Natural killer cell (primary cell): ENCODE measurements around the gene RTL5. TPM values are rescaled to one million over a fixed set of nuclear protein-coding genes. Genes with fewer than 3 reads are reported as not detected.

ENCODE experiments used
- ATAC-seq, 3 donors: fragments of 150-1000 bp in 2 of 3; fragments of 200-7000 bp in 1 of 3; cut with Tn5 transposase; 1 replicate in 1 of 3; 2 replicates in 2 of 3; pipeline ENCODE4 v1.10.0; 2021; ENCODE audit warnings: mild to moderate bottlenecking in 2 of 3, moderate library complexity in 2 of 3
- DNase-seq, 2 donors: peaks; one replicate each; pipeline versions ENCODE4 v3.0.0 to v3.0.0-alpha.2; 2013 to 2021; ENCODE audit warnings: mixed read lengths in 1 of 2
- H3K27ac ChIP-seq: one replicate; pipeline ENCODE4 v1.5.1; 2013; ENCODE audit warnings: mild to moderate bottlenecking, low read length
- H3K27me3 ChIP-seq: one replicate; pipeline ENCODE4 v1.6.1; 2013; ENCODE audit warnings: low read length; ENCODE audit not compliant: control insufficient read depth, insufficient read depth
- H3K36me3 ChIP-seq: one replicate; pipeline ENCODE4 v1.6.1; 2013; ENCODE audit warnings: low read length; ENCODE audit not compliant: control insufficient read depth, insufficient read depth
- H3K4me1 ChIP-seq: one replicate; pipeline ENCODE4 v1.6.1; 2013; ENCODE audit warnings: low read length; ENCODE audit not compliant: control insufficient read depth, insufficient read depth
- H3K4me3 ChIP-seq: one replicate; pipeline ENCODE4 v1.5.1; 2013; ENCODE audit warnings: low read length
- H3K9me3 ChIP-seq: one replicate; pipeline ENCODE4 v1.6.1; 2013; ENCODE audit warnings: low read length; ENCODE audit not compliant: control insufficient read depth, insufficient read depth
- H3K27ac Mint-ChIP-seq, 2 donors: one replicate each; pipeline ENCODE4 v1.8.0; 2022; ENCODE audit warnings: mild to moderate bottlenecking in 2 of 2, mixed read lengths in 2 of 2, moderate library complexity in 1 of 2
- H3K27me3 Mint-ChIP-seq, 2 donors: one replicate each; pipeline ENCODE4 v1.8.0; 2022; ENCODE audit warnings: low read depth in 2 of 2, mixed read lengths in 2 of 2
- H3K36me3 Mint-ChIP-seq: one replicate; pipeline ENCODE4 v1.8.0; 2022; ENCODE audit warnings: mixed read lengths
- H3K4me1 Mint-ChIP-seq, 2 donors: one replicate each; pipeline ENCODE4 v1.8.0; 2022; ENCODE audit warnings: mixed read lengths in 2 of 2
- H3K4me3 Mint-ChIP-seq: one replicate; pipeline ENCODE4 v1.8.0; 2022; ENCODE audit warnings: mild to moderate bottlenecking, moderate library complexity, mixed read lengths
- H3K9me3 Mint-ChIP-seq, 2 donors: one replicate each; pipeline ENCODE4 v1.8.0; 2022; ENCODE audit warnings: mixed read lengths in 2 of 2
- CTCF ChIP-seq: fragments of 200-600 bp; IDR thresholded peaks from one replicate; pipeline ENCODE4 v1.8.0; 2022; ENCODE audit warnings: antibody characterized with exemption
- WGBS: methylation state at CpG from one replicate; pipeline ENCODE4 v1.1.7; 2013; ENCODE audit warnings: missing lambda C conversion rate; ENCODE audit not compliant: insufficient coverage; 5-methylcytosine and 5-hydroxymethylcytosine counted together
- intact Hi-C: fragments of 100-400 bp; cut with micrococcal nuclease; formaldehyde crosslinking; loops from one replicate; pipeline ENCODE4 v1.14.2; 2022
- total RNA-seq, 4 donors: library from RNA; stranded (reverse); fragments of 120-200 nt in 1 of 4; gene quantifications; one replicate each; pipeline versions ENCODE4 v1.2.3 to v1.2.4, GENCODE V29; 2013 to 2022

Gene RTL5
- total RNA-seq, 3 donors from 2014 or later (not counting 1 experiment from before 2014, with no cell fraction given): 1.3 to 1.8 (median 1.7) TPM

GRCh38 chrX:72088761-72089160 is 43.0 kb downstream of the RTL5 start:
- no peaks in the 10 kb centered on the region for H3K9me3 Mint-ChIP-seq
- DNase-seq: no peak
- H3K36me3 Mint-ChIP-seq: no peaks in the 10 kb centered on the region
- 96% methylated on average over 5 of the region's 6 CpGs for WGBS
- intact Hi-C loops: no loop called here
- no peaks in the 10 kb centered on the region for H3K36me3 ChIP-seq
- no peak overlapping the region for H3K27ac ChIP-seq
- no peaks in the 10 kb centered on the region for H3K4me1 ChIP-seq
- H3K4me3 Mint-ChIP-seq: no peak overlapping the region
- peaks cover 2 to 58% of the 10 kb centered on the region in 2 donors for H3K27me3 Mint-ChIP-seq
- H3K27me3 ChIP-seq: no peaks in the 10 kb centered on the region
- H3K9me3 ChIP-seq: no peaks in the 10 kb centered on the region
- TF ChIP-seq CTCF: no peak
- H3K4me3 ChIP-seq: no peak overlapping the region
- no peak overlapping the region for H3K27ac Mint-ChIP-seq
- H3K4me1 Mint-ChIP-seq: peaks cover 10 to 15% of the 10 kb centered on the region in 2 donors
- ATAC-seq: no peak

GRCh38 chrX:72086995-72087394 is 44.7 kb downstream of the RTL5 start:
- intact Hi-C loops: no loop called here
- no peak overlapping the region for H3K27ac ChIP-seq
- no peak for TF ChIP-seq CTCF
- no peak overlapping the region for H3K4me3 Mint-ChIP-seq
- no peaks in the 10 kb centered on the region for H3K36me3 ChIP-seq
- H3K36me3 Mint-ChIP-seq: no peaks in the 10 kb centered on the region
- no peaks in the 10 kb centered on the region for H3K4me1 ChIP-seq
- H3K4me3 ChIP-seq: no peak overlapping the region
- H3K27ac Mint-ChIP-seq: no peak overlapping the region
- WGBS: no CpG with 5 or more reads among the region's 1 CpG
- H3K27me3 ChIP-seq: no peaks in the 10 kb centered on the region
- no peaks in the 10 kb centered on the region for H3K9me3 Mint-ChIP-seq
- no peak for DNase-seq
- no peak for ATAC-seq
- H3K27me3 Mint-ChIP-seq: peaks cover 0 to 47% of the 10 kb centered on the region in 2 donors
- peaks cover 11 to 15% of the 10 kb centered on the region in 2 donors for H3K4me1 Mint-ChIP-seq
- H3K9me3 ChIP-seq: no peaks in the 10 kb centered on the region

- Histone ChIP-seq H3K9me3 (no peaks in the 10 kb centered on the region), H3K4me3 (no peak overlapping the region), H3K27ac (no peak overlapping the region), H3K27me3 (no peaks in the 10 kb centered on the region), H3K36me3 (no peaks in the 10 kb centered on the region), H3K4me1 (no peaks in the 10 kb centered on the region)
- 93% methylated on average over 1 of the region's 1 CpG for WGBS
- H3K27me3 Mint-ChIP-seq: peaks cover 3 to 59% of the 10 kb centered on the region in 2 donors
- peaks cover 16 to 17% of the 10 kb centered on the region in 2 donors for H3K4me1 Mint-ChIP-seq
- H3K36me3 Mint-ChIP-seq: no peaks in the 10 kb centered on the region
- intact Hi-C loops: no loop called here
- TF ChIP-seq CTCF: no peak
- ATAC-seq: no peak
- DNase-seq: no peak
- H3K27ac Mint-ChIP-seq: peak overlapping the region in 1 of 2 donors; percentile 27
- H3K4me3 Mint-ChIP-seq: no peak overlapping the region
- no peaks in the 10 kb centered on the region for H3K9me3 Mint-ChIP-seq
Observed at GRCh38 chrX:72084114-72084513, 47.6 kb downstream of the RTL5 start.

GRCh38 chrX:72083291-72083690 is 48.4 kb downstream of the RTL5 start:
- TF ChIP-seq CTCF: no peak
- no peak for ATAC-seq
- Histone ChIP-seq H3K27ac (no peak overlapping the region), H3K36me3 (no peaks in the 10 kb centered on the region), H3K4me3 (no peak overlapping the region), H3K27me3 (no peaks in the 10 kb centered on the region), H3K4me1 (peaks cover 4% of the 10 kb centered on the region), H3K9me3 (no peaks in the 10 kb centered on the region)
- Mint-ChIP-seq H3K4me3 (no peak overlapping the region), H3K27ac (no peak overlapping the region), H3K4me1 (peaks cover 14 to 23% of the 10 kb centered on the region in 2 donors), H3K9me3 (no peaks in the 10 kb centered on the region), H3K36me3 (no peaks in the 10 kb centered on the region), H3K27me3 (peaks cover 5 to 58% of the 10 kb centered on the region in 2 donors)
- WGBS: 80% methylated on average over 1 of the region's 2 CpGs
- intact Hi-C loops: no loop called here
- no peak for DNase-seq
